Stimulated activated CD4-positive, alpha-beta T cell treated with anti-CD3 and anti-CD28 coated beads, TNF-alpha, amount 100 ng/mL, for 1 hour (primary cell): ENCODE results near the gene NHERF1.

Experiments
- DNase-seq, 3 donors: peaks; one replicate each; pipeline ENCODE4 v3.0.0-alpha.2; 2020; ENCODE audit warnings: low read depth in 3 of 3, low spot score in 1 of 3

Gene NHERF1

DNA sequence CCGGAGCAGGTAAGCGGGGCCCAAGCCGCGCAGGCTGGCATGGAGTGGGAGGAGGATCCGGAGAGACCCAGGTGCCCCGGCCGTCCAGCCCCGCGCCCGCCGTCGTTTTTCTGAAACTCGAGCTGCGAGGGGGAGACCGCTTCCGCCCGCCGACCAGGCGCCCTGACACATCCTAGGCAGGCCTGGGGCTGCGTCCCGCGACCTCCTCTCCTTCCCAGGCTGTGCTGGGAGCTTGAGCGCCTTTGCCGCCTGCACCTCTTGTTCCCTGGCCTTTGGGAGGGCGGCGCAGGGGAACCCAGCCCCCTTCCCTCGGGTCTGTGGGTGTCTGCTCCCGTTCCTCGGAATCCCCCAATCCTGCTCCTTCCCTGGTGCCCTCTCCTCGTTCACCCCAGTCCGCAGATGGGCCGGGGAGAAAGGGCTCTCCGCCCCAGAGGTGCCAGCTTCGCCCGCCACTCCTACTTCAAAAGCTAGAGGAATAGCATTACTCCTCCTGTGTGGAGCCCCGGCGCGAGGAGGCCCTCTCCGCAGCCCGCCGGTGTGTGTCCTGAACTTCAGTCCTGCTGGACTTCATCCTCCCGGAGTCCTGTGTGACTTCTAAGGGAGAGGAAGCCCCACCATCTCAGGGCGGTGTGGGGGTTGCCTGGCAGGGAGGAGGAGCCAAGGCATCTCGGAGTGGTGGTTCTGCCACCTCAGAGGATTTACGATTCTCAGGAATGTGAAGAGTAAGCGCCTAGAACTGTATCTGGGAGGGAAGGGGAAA is 1.0 kb downstream of the NHERF1 start:
- no peak for DNase-seq

DNA sequence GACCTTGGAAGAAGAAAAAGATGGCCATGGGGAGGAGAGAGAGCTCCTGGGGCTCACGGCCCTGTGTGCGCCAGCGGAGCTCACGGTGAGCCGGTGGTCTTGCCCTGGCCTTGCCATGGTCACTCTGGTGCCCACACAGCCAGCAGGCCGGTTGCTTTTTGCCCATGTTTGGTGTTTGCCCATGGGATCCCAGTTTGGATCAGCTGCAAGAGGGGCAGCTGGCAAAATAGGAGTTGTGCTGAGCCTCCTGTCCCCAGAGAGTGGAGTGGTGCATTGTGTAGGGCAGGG is 1.6 kb downstream of the NHERF1 start:
- DNase-seq = no peak

DNA sequence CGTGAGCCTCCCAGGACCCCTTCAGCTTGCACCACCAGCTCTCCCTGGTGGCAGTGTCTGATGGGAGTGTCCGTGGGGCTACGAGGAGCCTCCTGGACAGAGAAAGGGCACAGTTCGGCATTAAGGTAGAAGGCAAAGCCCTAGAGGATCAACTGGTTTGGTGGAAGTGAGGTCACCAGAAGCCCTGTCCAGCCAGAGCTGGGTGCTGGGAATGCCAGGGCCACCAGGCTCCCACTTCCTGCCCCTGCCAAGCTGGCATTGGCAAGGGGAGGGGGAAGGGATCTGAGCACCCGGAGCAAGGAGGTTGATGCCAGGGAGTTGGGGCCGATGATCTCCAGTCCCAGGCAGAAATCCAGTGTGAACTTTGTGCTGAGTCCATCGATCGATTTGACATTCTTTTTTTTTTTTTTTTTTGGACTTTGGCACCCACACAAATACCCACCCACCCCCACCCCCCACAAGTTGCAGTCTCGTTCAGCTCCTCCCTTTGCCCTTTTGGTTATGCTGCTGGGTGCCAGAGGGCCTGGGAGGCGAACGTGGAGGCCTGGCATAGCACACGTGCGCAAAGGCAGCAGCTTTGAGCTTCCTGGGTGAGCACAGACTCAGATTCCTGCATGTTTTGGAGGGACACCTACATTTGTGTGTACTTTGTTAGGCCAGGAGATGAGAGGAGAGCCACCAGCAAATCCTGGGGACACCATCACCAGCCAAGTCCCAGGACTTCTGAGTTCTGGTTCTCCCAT is 2.1 kb downstream of the NHERF1 start:
- no peak for DNase-seq

DNA sequence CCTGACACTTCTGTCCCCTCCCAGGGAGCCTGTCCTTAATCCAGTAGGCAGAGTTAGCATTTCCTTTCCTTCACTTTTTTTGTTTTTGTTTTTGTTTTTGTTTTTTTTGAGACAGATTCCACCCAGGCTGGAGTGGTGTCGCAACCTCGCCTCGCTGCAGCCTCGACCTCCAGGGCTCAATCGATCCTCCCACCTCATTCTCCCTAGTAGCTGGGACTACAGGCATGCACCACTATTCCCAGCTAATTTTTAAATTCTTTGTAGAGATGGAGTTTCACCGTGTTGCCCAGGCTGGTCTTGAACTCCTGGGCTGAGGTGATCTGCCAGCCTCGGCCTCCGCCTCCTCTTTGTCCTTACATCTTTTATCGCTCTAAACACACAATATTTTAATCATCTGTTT is 4.0 kb downstream of the NHERF1 start:
- DNase-seq = no peak

DNA sequence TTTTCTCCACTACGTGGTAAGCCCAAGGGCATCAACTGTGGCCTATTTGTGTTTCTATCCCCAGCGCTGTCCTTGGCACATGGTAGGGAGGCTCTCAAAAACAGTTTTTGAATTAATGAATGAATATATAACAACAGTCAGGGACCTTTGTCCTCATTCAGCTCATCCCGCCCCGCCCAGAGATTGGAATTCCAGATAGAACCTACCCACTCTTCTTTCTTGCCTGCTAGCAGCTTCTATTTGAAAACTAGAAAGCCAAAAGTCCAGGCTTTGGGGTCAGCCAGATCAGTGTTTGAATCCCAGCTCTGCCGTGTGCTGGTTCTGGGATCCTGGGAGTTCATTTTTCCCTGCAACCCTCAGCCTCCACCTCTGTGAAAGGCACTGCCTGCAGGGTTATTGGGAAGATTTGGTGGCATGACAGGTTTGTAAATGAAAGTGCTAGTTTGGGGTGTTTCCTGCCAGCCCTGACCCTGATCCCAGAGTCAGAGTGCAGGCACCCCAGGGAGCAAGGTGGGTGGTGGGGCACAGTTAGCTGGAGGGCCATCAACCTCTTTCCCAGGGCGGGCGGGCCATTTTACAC is 4.5 kb downstream of the NHERF1 start:
- no peak for DNase-seq

DNA sequence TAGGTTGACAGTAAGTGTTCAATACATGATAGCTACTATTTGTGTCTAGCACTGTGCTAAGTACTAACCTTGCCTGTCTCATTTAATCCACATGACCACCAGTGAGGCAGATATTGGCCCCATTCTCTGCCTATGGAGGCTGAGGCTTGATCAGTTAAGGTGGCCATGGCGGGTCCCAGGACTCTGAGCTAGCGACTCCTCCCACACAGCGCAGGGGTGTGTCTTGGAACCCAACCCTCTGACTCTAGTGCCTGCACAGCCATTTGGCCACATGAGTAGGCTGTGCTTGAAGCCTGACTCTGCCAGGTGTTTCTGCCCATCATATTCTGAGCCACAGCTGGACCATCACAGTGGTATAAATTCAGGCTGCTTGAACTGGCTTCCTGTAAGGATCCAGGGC is 6.4 kb downstream of the NHERF1 start:
- DNase-seq = no peak

DNA sequence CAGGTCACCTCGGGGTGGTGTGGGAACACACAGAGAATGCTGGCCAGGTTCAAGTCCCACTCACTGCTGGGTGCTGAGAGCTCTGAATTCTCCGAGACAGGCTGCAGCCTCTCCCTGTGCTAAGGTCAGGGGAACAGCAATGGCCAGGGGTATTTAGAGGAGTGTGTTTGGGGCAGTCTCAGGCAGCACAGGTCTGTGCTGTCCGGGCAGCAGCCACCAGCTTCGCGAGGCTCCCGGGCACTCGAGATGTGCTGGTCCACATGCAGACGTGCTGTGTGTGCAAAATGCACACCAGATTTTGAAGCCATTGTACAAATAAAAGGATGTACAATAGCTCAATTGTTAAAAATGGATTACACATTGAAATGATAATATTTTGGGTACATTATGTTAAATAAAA is 7.1 kb downstream of the NHERF1 start:
- no peak for DNase-seq

GRCh38 chr17:74756891-74757290 is 8.5 kb downstream of the NHERF1 start:
- no peak for DNase-seq

DNA sequence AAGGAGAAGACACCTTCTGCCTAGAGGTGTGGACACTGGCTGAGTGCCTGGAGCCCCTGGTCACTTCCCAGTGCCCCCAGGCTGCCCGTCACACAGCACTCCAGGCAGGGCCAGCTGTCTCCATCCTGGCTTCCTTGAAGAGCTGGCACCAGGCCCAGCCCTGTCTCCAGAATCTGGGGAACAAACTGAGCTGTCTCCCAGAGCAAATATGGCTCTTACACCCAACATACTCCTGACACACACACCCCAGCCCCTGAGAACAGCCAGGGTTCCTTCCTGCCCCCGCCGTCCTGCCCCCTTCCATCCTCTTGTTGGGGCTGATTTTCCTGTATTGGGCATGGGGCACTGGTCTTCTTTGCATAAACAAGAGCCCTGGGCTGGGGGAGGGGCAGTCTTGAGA is 9.1 kb downstream of the NHERF1 start:
- no peak for DNase-seq

GRCh38 chr17:74757931-74758847 is 9.8 kb downstream of the NHERF1 start:
- DNase-seq = no peak

DNA sequence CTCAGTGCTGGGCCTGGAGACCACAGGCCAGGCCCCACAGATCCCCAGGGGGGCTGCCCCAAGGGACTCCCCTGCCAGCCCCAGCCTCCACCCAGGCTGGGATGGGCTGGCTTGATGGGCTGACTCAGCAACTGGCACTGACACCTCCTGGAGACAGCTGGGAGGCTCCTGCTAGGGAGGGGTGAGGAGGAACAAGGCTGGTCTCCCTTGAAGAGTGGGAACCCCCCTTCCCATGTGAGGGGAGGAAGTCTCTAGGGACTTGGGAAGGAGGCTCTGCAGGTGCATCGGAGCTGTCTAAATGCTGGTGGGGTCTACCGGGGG is 10.4 kb downstream of the NHERF1 start:
- no peak for DNase-seq

DNA sequence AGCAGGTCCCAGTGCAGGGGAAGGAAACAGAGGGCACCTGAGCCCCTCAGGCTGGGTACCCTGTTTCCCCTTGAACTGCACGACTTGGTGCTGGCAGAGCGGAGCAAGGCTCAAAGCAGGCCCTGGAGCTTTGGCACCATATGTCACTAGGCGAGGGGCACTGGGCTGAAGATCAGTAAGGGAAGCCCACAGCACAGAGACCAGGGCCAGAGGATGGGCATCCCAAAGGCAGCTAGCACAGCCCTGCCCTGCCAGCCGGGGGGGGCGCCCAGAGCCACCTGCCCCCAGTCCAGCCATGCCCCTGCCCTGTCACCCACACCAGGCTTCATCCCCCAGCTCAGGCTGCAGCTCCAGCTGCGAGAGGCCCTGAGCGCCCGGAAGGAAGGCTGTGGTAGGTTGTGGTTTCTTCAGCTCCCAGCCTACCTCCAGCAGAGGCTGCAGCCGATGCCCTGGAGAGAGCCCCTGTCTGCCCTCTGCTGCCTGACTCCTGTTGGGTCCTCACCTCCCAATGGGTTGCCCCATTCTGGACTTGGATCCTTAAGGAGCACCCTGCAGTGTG is 10.9 kb downstream of the NHERF1 start:
- no peak for DNase-seq

DNA sequence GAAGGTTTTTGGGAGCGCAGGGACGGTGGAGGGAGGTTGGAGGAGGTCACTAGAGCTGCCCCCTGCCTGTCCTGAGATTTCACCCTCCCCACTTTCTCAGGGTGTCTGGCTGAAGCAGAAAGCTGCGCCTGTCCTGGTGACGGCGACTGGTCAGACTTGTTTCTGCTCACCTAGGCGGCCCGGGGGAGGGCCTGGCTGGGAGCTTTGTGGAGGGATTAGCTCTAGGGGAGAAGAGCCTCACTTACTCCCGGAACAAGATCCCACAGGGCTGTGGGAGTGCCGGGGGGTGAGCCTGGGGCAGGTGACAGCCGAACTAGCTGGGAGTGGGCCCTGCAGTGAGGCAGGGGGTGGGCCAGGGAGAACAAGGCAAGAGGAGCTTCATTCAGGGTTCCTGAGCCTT is 11.5 kb downstream of the NHERF1 start:
- DNase-seq = no peak

GRCh38 chr17:74760404-74761105 is 12.1 kb downstream of the NHERF1 start:
- DNase-seq = no peak

- DNase-seq = no peak
Observed at GRCh38 chr17:74761419-74761818, 13.0 kb downstream of the NHERF1 start.

GRCh38 chr17:74761931-74762330 is 13.5 kb downstream of the NHERF1 start:
- DNase-seq = no peak

- DNase-seq = no peak
Observed at GRCh38 chr17:74763565-74764387, 15.3 kb downstream of the NHERF1 start.

- no peak for DNase-seq
Observed at GRCh38 chr17:74764751-74765286, 16.4 kb downstream of the NHERF1 start.

DNA sequence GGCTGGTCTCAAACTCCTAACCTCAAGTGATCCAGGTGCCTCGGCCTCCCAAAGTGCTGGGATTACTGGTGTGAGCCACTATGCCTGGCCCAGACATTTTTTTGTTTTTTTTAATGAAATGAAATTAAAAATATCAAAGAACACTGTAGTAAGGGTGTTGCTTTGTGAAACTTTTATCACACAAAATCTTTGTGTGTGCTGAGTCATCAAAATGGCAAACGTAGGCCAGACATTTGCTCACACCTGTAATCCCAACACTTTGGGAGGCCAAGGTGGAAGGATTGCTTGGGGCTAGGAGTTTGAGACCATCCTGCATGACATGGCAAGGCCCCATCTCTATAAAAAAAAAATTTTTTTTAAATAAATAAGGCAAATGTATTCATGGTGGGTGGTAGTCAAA is 18.0 kb downstream of the NHERF1 start:
- no peak for DNase-seq

- DNase-seq = no peak
Observed at GRCh38 chr17:74767111-74767516, 18.7 kb downstream of the NHERF1 start.
